GM19193 (cell line): ENCODE results near the gene DOK3.

Experiments used
- POLR2A ChIP-seq: IDR thresholded peaks from 4 replicates; pipeline ENCODE4 v1.6.1; 2011; ENCODE audit not compliant: insufficient read depth, insufficient read length; ENCODE audit errors: extremely low read depth

The DOK3 gene

DNA sequence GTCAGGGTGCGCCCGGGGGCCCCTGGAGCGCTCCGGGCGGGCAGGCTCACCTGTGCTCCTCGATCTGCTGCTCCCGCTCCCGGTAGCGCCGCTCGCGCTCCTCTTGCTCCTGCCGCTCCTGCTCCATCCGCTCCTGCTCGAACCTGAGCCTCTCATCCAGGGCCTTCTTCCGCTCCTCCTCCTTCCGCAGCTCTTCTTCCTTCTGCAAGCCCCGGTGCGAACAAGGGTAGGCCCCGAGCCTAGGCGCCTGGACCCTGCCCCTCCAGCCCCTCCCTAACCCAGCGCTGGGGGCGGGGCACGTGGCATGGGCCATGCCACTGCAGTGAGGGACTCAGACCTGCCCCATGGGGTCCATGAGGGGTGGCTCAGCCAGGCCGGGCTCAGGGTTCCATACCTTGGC is 42.8 kb downstream of the DOK3 start:
- no peak for TF ChIP-seq POLR2A

DNA sequence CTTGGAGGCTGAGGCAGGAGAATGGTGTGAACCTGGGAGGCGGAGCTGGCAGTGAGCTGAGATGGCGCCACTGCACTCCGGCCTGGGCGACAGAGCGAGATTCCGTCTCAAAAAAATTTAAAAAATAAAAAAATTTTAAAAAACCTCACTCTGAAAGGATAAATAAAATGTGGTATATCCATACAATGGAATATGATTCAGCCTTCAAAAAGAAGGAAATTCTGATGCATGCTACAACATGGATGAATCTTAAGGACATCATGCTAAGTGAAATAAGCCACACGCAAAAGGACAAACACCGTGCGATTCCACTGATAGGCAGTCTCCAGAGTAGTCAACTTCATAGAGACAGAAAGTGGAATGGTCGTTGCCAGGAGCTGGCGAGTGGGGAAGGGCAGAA is 44.6 kb downstream of the DOK3 start:
- TF ChIP-seq POLR2A, result no peak

DNA sequence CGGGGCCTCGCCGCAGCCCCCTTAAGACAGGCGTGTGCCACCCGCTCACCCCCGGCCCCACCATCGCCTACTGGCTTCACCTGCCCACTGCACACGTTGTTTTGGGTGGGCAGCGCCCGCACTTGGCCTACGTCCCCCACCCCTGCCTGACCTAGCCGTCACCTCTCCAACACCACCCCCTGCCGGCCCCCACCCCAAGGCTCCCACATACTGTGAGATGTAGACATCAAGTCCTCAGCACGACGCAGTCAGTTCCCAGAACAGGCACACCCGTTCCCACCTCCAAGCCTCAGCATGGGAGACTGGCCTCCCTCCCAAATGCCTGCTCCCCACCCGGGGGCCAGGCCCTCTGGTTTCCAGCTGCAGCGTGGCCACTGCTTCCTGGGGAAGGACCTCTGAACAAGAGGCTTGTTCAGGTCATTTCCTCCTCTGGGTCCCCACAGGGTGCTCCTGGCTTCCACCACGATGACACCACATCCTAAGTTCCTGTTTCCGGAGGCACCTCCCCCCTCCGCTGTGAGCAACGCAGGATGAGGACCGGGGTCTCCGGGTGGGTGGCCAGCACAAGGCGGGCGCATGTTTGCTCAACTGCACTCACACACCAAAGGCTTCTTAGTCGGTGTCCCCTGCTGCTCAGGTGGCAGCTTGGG is 47.5 kb downstream of the DOK3 start:
- no peak for TF ChIP-seq POLR2A

DNA sequence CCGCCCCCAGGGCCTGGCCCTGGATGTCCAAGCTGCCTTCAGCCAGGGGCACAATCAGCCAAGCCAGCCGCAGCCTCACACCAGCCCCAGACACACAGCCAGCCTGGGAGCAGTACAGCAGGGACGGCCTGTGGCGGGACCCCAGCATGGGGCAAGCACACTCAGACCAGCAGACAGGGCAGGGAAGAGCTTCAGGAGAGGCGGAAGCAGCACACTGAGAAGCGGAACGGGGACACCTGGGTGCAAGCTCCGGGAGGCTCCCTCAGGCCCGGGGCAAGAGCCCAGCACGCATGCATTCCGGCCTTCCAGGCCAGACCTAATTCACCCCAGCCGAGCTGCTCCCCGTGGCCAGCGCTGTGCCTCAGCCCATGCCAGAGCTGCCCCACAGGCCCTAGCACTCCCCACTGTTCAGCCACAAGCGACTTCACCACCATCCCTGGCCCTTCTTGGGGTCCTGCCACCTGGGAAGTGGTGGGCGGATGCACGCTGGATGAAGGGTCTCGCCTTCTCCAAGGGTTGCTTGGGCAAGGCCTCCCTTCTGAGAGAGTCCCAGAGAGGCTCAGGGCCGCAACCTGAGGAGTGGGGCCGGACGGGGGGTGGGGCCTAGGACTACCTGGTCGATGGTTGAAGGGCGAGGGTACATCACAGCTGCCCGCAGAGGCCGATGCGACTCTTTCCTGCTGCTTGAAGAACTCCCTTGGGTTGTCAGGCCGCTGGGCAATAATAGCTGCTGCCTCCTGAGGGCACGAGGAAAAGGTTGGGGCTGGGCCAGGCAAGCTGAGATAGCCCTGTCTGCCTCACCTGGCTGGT is 49.6 kb downstream of the DOK3 start:
- TF ChIP-seq POLR2A, result no peak

DNA sequence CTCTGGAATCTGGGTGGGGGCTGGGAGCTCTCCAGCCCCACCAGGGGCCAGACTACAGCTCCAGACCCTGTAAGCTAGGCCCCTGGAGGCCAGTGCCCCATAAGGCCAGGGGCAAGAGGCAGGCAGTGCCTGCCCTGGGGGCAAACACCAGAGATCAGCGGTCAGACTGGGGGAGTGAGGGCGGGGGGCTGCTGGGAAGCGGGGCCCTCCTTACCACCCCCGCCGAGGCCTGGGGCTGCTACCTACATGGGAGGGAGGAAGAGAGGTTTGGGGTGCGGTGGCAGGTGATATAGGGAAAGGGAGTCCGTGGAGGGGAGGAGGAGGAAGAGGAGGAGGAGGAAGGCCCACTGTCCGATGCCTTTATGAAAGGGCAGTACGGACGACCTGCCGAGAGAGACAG is 50.3 kb downstream of the DOK3 start:
- no peak for TF ChIP-seq POLR2A

DNA sequence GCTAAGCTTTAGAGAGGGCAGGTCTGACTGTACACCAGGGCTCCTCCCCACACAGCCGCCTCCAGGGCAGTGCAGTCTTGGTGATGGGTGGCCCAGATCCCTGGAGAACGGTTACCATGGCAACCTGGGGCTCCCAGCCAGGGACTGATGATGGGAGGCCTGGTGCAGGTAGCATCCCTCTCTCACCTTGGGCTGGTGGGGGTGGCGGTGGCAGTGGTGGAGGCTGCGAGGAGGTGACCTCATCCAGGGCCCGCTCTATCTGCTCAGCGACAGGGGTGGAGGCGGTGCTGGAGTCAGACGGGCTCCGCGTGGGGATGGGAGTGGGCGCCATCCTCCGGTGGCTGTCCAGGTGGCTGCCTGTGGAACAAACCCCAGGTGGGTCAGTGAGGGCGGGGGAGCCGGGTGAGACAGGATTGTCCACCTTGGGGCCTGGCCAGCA is 50.7 kb downstream of the DOK3 start:
- no peak for TF ChIP-seq POLR2A

DNA sequence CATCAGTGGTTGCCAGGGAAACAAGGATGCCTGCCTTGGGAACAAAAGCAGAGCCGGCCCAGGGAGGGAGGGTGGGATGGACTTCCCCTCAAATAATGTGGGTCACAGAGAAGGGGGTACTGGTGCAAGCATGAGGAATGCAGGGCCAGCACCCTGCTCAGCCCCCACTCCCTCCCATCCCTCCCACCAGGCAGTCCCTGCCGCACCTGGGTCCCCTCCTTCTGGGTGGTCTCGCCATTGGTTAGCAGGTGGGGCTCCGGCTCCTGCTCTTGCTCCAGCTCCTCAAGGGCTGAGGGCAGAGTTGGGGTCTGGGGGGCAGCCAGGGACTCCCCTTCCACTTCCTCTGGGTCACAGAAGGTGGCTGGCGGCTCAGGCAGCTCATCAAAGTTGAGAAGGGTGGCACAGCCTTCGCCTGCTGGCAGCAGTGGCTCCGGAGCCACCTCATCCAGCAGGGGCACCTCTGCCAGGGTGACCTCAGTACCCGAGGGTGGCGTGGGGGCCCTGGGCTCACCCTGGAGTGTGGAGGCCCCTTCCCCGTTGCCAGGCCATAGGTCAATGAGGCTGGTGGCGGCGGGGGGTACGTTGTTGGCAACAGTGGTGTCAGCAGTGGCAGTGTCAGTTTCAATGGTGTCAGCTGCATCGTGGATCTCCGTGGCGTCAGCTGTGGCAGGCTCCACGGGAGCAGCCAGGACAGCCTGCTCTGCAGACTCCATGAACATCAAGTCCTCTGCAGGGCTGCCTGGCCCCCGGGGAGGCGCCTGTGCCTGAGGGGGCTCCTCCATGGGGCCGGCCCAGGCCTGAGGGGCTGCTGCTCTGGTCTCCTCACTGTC is 51.6 kb downstream of the DOK3 start:
- no peak for TF ChIP-seq POLR2A

DNA sequence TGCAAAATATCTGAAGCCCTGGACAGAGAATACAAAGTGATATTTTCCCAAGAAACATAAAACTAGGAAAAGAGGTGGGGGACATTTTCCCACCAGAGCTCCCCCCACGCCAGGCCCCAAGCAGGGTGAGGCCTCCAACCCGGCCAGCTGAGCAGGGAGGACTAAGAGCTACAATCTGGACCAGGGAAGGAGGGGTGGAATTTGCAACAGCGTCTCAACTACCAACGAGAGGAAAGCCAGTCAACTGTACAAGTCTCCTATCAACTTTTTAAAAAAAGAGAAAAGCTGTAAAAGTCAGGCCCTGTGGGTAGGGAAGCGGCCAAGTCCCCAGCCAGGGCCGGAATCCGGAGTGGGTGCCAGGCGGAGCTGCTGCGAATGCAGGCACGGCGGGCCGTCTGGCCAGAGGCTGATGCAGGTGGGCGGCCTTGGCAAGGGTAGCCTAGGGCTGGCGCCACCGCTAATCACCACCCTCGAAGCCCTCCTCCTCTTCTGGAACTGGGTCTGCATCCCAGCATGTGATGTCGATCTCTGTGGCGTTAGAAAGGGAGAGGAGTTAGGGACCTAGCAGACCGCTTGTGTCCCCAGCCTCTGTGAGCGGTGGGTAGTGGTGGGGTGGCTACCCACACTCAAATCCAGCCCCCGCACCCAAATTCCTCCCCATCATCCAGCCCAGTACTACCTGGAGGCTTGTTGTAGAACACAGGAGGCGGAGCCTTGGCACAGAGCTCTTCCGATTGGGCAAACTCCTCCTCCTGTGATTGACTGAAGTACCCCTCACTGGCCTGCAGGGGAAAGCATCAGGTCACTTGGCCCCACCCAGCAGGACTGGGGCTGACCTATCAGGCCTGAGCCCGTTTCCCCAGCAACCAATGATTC is 52.4 kb downstream of the DOK3 start:
- no peak for TF ChIP-seq POLR2A

DNA sequence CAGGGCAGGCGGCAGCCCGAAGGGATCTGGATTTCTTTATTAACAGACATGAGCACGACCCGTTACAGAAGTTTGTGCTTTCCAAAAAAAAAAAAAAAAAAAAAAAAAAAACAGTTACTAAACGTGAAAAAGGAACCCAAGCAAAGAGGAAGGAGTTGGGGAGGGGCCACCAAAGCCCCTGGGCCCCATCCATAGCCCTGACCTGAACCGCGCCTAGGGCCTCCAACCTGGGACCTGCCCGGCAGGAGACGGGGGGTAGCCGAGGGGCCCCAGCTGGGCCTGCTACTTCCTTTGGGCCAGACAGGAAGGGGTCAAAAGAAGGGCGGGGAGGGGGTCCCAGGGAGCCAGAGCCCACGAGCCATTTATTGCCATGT is 53.0 kb downstream of the DOK3 start:
- TF ChIP-seq POLR2A, result no peak

DNA sequence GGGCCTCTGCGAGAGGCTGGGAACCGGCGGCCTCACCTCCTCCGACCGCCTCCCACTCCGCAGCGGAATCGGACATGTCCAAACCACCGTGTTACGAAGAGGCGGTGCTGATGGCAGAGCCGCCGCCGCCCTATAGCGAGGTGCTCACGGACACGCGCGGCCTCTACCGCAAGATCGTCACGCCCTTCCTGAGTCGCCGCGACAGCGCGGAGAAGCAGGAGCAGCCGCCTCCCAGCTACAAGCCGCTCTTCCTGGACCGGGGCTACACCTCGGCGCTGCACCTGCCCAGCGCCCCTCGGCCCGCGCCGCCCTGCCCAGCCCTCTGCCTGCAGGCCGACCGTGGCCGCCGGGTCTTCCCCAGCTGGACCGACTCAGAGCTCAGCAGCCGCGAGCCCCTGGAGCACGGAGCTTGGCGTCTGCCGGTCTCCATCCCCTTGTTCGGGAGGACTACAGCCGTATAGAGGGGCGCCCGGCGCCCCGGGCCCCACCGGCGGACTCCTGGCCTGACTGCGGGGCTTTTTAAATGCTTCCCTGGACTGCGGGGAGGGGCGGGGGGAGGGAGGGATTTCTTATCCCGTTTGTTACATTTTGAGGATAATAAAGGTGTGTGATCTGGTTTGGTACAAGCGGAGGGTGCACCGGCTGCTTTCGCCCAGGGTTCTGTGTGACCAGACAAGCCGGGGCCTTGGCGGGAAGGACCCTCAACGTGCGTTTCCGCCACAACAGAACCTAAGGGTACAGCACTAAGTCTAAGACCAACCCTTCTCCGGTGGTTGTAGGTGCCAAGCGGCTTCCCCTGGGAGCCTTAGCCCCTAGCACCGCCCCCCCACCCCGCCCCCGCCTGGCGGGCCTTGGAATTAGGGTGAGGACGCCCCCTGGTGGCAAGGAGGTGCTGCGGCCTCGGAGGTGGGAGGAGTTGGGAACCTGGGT is 53.7 kb downstream of the DOK3 start:
- no peak for TF ChIP-seq POLR2A

DNA sequence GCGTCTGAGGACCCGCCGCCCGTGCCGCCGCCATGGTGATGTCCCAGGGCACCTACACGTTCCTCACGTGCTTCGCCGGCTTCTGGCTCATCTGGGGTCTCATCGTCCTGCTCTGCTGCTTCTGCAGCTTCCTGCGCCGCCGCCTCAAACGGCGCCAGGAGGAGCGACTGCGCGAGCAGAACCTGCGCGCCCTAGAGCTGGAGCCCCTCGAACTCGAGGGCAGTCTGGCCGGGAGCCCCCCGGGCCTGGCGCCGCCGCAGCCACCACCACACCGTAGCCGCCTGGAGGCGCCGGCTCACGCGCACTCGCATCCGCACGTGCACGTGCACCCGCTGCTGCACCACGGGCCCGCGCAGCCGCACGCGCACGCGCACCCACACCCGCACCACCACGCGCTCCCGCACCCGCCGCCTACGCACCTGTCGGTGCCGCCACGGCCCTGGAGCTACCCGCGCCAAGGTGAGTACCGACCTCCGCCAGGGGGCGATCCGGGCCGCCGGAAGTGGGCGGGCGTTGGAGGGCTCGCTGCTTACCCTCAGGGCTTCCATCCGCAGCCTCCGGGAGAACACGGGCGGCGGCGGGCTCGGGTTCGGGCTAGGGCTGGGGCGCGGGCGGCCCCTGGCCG is 54.5 kb downstream of the DOK3 start:
- TF ChIP-seq POLR2A, result peak; percentile 55

DNA sequence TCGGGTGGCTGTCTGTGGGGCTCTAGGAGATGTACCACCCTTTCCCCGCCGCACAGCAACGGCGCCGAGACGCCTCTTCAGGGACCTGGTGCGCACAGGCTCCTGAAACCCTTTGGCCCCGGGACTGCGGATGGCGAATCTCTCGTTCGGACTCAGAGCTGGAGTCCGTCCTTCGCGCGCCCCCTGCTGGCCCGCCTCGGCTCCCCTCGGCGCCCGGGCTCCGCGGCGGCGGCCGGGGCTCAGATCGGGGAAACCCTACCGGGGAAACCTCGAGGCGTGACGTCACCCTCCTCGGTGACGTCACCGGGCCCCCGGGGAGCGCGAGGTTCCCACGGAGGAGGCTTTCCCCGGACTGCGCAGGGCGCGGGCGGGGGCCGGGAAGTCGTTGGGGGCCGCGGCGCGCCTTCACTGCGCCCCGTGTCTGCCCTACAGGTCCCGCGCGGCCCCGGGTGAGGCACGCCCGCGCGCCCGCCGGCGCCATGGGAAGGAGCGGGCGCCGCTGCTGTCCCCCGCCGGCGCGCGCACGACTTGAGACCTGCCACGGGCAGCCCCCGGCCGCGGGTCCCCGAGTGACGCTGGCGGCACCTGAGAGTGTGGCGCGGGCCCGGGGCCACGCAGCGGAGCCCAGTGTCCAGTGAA is 55.1 kb downstream of the DOK3 start:
- peak; percentile 18 for TF ChIP-seq POLR2A

DNA sequence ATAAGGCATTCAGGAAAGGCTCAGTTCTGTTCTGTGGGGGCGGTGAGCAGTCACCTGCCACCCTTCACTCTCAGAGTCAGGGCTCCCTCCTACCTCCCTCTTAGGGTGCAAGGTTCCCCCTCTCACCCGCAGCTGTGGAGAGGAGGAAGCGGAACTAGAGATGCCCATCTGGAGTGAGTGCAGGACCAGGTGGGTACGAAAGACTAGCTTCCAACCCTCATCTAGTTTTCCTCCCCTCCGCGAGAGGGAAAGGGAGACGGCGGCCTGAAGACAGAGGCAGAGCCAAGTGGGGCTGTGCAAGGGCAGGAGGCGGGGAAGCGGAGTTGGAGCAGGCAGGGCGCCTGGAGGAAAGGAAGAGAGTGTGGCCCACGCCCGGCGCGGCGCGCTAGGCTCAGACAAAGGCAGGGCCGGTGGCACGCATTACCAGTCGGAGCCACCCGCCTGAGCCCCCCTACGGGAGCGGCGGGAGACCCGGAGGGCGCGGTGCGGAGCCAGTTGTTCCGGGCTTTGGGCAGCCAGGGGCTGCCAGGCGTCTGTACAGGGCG is 55.7 kb downstream of the DOK3 start:
- no peak for TF ChIP-seq POLR2A
